HepG2 (cell line): ENCODE measurements around the gene PDE3A. TPM values are rescaled to one million over a fixed set of nuclear protein-coding genes. Genes with fewer than 3 reads are reported as not detected.

Experiments used
- ETV5 ChIP-seq: IDR thresholded peaks from 2 replicates; pipeline ENCODE4 v1.6.1; 2018; ENCODE audit warnings: missing biosample characterization, missing genetic modification reagents, inconsistent platforms, borderline replicate concordance
- FOXC1 ChIP-seq: sonication (generic); formaldehyde crosslinking; IDR thresholded peaks from 2 replicates; pipeline ENCODE4 v1.8.0; 2022; ENCODE audit warnings: mild to moderate bottlenecking, missing genetic modification reagents, borderline replicate concordance
- HNRNPUL1 ChIP-seq: fragments of 200-400 bp; formaldehyde crosslinking; IDR thresholded peaks from 2 replicates; pipeline ENCODE4 v1.6.1; 2017; ENCODE audit warnings: low read depth, mild to moderate bottlenecking, low read length, moderate library complexity
- KDM5B ChIP-seq: sonication (generic); formaldehyde crosslinking; IDR thresholded peaks from 2 replicates; pipeline ENCODE4 v1.4.0; 2020; ENCODE audit warnings: missing genetic modification reagents, mild to moderate bottlenecking, borderline replicate concordance
- KLF15 ChIP-seq: sonication (generic); formaldehyde crosslinking; IDR thresholded peaks from 2 replicates; pipeline ENCODE4 v1.8.1; 2023; ENCODE audit warnings: borderline replicate concordance, mild to moderate bottlenecking, inconsistent platforms, missing genetic modification reagents, mixed read lengths
- MIER2 ChIP-seq: IDR thresholded peaks from 2 replicates; pipeline ENCODE4 v1.6.1; 2016; ENCODE audit warnings: missing biosample characterization, missing genetic modification reagents
- NR2F2 ChIP-seq: IDR thresholded peaks from 2 replicates; pipeline ENCODE4 v1.6.1; 2012; ENCODE audit warnings: low read depth, inconsistent platforms, borderline replicate concordance
- RARA ChIP-seq: IDR thresholded peaks from 2 replicates; pipeline ENCODE4 v1.6.1; 2016; ENCODE audit warnings: missing genetic modification reagents, missing compliant biosample characterization
- RFXAP ChIP-seq: sonication (generic); formaldehyde crosslinking; IDR thresholded peaks from 2 replicates; pipeline ENCODE4 v1.4.0; 2020; ENCODE audit warnings: missing genetic modification reagents, borderline replicate concordance
- SOX6 ChIP-seq, 2 experiments: fragments of 450-650 bp in 1 of 2; sonication (generic) in 1 of 2; formaldehyde crosslinking in 1 of 2; IDR thresholded peaks; 2 replicates each; pipeline versions ENCODE4 v1.4.0 to v1.6.1; 2017 to 2020; ENCODE audit warnings: antibody characterized with exemption in 1 of 2, mild to moderate bottlenecking in 1 of 2, missing genetic modification reagents in 1 of 2
- SP1 ChIP-seq, 2 experiments: fragments of 450-650 bp in 1 of 2; sonication (generic) in 1 of 2; formaldehyde crosslinking in 1 of 2; IDR thresholded peaks; 2 replicates each; pipeline versions ENCODE4 v1.4.0 to v1.6.1; 2016 to 2020; ENCODE audit warnings: missing genetic modification reagents in 1 of 2
- TOE1 ChIP-seq: sonication (generic); formaldehyde crosslinking; IDR thresholded peaks from 2 replicates; pipeline ENCODE4 v1.4.0; 2020; ENCODE audit warnings: mild to moderate bottlenecking, missing genetic modification reagents
- ZFP41 ChIP-seq: sonication (generic); formaldehyde crosslinking; IDR thresholded peaks from 2 replicates; pipeline ENCODE4 v1.4.0; 2020; ENCODE audit warnings: mild to moderate bottlenecking, missing genetic modification reagents, borderline replicate concordance
- ZNF264 ChIP-seq: sonication (generic); formaldehyde crosslinking; IDR thresholded peaks from 2 replicates; pipeline ENCODE4 v1.4.0; 2020; ENCODE audit warnings: missing genetic modification reagents
- ZNF331 ChIP-seq: sonication (generic); formaldehyde crosslinking; IDR thresholded peaks from 2 replicates; pipeline ENCODE4 v1.4.0; 2020; ENCODE audit warnings: missing genetic modification reagents
- ZNF549 ChIP-seq: sonication (generic); formaldehyde crosslinking; IDR thresholded peaks from 2 replicates; pipeline ENCODE4 v1.5.0; 2020; ENCODE audit warnings: missing genetic modification reagents
- ZNF589 ChIP-seq: sonication (generic); formaldehyde crosslinking; conservative IDR thresholded peaks from 2 replicates; pipeline ENCODE4 v1.8.0; 2022; ENCODE audit warnings: mild to moderate bottlenecking, moderate library complexity, missing genetic modification reagents
- ZNF737 ChIP-seq: sonication (generic); formaldehyde crosslinking; IDR thresholded peaks from 2 replicates; pipeline ENCODE4 v1.5.0; 2020; ENCODE audit warnings: missing genetic modification reagents, mild to moderate bottlenecking, borderline replicate concordance
- ZSCAN29 ChIP-seq: sonication (generic); formaldehyde crosslinking; conservative IDR thresholded peaks from 2 replicates; pipeline ENCODE4 v1.4.0; 2020; ENCODE audit warnings: mild to moderate bottlenecking, missing genetic modification reagents
- polyA plus RNA-seq, 8 experiments: library from polyadenylated mRNA; depleted of rRNA in 3 of 8; stranded (reverse) in 7 of 8; unstranded in 1 of 8; fragments of >200 nt; fragmentation: Illumina TruSeq in 4 of 8; extraction: Trizol in 4 of 8; gene quantifications; 2 replicates each; pipeline versions ENCODE4 v1.2.1 to v1.2.3, GENCODE V29; 2011 to 2016; ENCODE audit warnings: low read depth in 4 of 8, missing spikeins in 1 of 8, mixed read lengths in 1 of 8; ENCODE audit not compliant: insufficient read depth in 1 of 8
- total RNA-seq, 5 experiments: library from RNA; depleted of rRNA; stranded (reverse); fragments of >200 nt; fragmentation: Illumina TruSeq; extraction: Trizol; gene quantifications; 2 replicates each; pipeline ENCODE4 v1.2.3, GENCODE V29; 2016; ENCODE audit warnings: low read depth in 1 of 5
- TF ChIP-seq, protein P1 (sequence below): sonication (generic); formaldehyde crosslinking; IDR thresholded peaks from 2 replicates; pipeline ENCODE4 v1.4.0; 2020; ENCODE audit warnings: missing genetic modification reagents
- TF ChIP-seq, protein P2 (sequence below): IDR thresholded peaks from 2 replicates; pipeline ENCODE4 v1.6.1; 2012; ENCODE audit warnings: inconsistent platforms
- TF ChIP-seq, protein P3 (sequence below): sonication (generic); formaldehyde crosslinking; IDR thresholded peaks from 2 replicates; pipeline ENCODE4 v1.4.0; 2020; ENCODE audit warnings: missing genetic modification reagents

Gene PDE3A
- total and polyA plus RNA-seq, 2 of the 13 experiments (the other 11 are each of a cell fraction or from before 2014, with no cell fraction given), result 0.77 to 1.5 TPM

DNA sequence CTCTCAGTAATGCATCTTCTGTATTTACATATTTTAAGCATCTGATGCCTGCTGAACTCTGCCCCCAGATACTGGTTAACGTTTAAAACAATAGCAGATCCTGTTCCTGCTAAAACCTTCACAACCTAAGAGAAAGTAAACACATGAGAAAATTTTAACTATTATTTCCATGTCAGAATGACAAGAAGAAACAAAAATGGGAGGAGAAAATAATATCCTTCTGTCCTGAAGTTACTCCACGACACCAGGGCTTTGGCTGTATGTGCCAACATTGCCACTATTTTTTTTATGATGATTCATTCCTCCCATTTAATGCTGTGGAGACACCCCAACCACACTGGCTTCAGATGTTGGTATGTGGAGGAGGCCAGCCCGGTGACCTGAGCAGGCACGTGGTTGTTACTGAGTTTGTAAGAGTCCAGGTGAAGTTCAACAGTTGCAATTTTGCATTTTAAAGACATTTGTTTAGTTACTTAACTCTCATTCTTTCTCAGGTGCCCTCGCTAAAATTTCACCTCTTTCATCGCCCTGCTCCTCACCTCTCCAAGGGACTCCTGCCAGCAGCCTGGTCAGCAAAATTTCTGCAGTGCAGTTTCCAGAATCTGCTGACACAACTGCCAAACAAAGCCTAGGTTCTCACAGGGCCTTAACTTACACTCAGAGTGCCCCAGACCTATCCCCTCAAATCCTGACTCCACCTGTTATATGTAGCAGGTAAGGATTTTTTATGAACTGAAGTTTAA lies 261.2 kb downstream of the PDE3A start (continued):
- TF ChIP-seq ZFP41 (CRISPR knock-in tag) (no peak), KDM5B (CRISPR knock-in tag) (no peak), KLF15 (CRISPR knock-in tag) (no peak), ZNF737 (no peak), RARA (CRISPR knock-in tag) (0 out of 2 replicates have a peak, but pooled peaks have one; percentile 34), ZNF549 (CRISPR knock-in tag) (no peak), ZNF589 (CRISPR knock-in tag) (no peak), ZNF264 (0 out of 2 replicates have a peak, but pooled peaks have one; percentile 16), SP1 (IDR thresholded peaks at IDR 0.05) (no peak), SP1 (CRISPR knock-in tag; IDR thresholded peaks at IDR 0.05) (no peak), ETV5 (CRISPR knock-in tag) (no peak), TOE1 (CRISPR knock-in tag) (no peak), NR2F2 (0 out of 2 replicates have a peak, but pooled peaks have one; percentile 51), SOX6 (IDR thresholded peaks at IDR 0.05) (no peak), SOX6 (CRISPR knock-in tag; IDR thresholded peaks at IDR 0.05) (peak; percentile 94), MIER2 (no peak), FOXC1 (CRISPR knock-in tag) (no peak), ZSCAN29 (CRISPR knock-in tag) (no peak), HNRNPUL1 (peak; percentile 20; the same call in 1 of the 2 replicates), ZNF331 (0 out of 2 replicates have a peak, but pooled peaks have one; percentile 44), RFXAP (CRISPR knock-in tag) (no peak)
- TF ChIP-seq, protein P1, sequence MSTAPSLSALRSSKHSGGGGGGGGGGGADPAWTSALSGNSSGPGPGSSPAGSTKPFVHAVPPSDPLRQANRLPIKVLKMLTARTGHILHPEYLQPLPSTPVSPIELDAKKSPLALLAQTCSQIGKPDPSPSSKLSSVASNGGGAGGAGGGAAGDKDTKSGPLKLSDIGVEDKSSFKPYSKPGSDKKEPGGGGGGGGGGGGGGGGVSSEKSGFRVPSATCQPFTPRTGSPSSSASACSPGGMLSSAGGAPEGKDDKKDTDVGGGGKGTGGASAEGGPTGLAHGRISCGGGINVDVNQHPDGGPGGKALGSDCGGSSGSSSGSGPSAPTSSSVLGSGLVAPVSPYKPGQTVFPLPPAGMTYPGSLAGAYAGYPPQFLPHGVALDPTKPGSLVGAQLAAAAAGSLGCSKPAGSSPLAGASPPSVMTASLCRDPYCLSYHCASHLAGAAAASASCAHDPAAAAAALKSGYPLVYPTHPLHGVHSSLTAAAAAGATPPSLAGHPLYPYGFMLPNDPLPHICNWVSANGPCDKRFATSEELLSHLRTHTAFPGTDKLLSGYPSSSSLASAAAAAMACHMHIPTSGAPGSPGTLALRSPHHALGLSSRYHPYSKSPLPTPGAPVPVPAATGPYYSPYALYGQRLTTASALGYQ (CRISPR knock-in tag), result 0 out of 2 replicates have a peak, but pooled peaks have one; percentile 22
- TF ChIP-seq, protein P2, sequence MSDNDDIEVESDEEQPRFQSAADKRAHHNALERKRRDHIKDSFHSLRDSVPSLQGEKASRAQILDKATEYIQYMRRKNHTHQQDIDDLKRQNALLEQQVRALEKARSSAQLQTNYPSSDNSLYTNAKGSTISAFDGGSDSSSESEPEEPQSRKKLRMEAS, result peak; percentile 89
- TF ChIP-seq, protein P3, sequence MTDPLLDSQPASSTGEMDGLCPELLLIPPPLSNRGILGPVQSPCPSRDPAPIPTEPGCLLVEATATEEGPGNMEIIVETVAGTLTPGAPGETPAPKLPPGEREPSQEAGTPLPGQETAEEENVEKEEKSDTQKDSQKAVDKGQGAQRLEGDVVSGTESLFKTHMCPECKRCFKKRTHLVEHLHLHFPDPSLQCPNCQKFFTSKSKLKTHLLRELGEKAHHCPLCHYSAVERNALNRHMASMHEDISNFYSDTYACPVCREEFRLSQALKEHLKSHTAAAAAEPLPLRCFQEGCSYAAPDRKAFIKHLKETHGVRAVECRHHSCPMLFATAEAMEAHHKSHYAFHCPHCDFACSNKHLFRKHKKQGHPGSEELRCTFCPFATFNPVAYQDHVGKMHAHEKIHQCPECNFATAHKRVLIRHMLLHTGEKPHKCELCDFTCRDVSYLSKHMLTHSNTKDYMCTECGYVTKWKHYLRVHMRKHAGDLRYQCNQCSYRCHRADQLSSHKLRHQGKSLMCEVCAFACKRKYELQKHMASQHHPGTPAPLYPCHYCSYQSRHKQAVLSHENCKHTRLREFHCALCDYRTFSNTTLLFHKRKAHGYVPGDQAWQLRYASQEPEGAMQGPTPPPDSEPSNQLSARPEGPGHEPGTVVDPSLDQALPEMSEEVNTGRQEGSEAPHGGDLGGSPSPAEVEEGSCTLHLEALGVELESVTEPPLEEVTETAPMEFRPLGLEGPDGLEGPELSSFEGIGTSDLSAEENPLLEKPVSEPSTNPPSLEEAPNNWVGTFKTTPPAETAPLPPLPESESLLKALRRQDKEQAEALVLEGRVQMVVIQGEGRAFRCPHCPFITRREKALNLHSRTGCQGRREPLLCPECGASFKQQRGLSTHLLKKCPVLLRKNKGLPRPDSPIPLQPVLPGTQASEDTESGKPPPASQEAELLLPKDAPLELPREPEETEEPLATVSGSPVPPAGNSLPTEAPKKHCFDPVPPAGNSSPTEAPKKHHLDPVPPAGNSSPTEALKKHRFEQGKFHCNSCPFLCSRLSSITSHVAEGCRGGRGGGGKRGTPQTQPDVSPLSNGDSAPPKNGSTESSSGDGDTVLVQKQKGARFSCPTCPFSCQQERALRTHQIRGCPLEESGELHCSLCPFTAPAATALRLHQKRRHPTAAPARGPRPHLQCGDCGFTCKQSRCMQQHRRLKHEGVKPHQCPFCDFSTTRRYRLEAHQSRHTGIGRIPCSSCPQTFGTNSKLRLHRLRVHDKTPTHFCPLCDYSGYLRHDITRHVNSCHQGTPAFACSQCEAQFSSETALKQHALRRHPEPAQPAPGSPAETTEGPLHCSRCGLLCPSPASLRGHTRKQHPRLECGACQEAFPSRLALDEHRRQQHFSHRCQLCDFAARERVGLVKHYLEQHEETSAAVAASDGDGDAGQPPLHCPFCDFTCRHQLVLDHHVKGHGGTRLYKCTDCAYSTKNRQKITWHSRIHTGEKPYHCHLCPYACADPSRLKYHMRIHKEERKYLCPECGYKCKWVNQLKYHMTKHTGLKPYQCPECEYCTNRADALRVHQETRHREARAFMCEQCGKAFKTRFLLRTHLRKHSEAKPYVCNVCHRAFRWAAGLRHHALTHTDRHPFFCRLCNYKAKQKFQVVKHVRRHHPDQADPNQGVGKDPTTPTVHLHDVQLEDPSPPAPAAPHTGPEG (CRISPR knock-in tag), result peak; percentile 50; the same call in 1 of the 2 replicates
